Tibial nerve (tissue), 4 donors: ENCODE results near the gene PNMA5. TPM values are rescaled to one million over a fixed set of nuclear protein-coding genes. Genes with fewer than 3 reads are reported as not detected.
A peak's percentile ranks its signal among the peaks of the same experiment; 100 is the strongest.

Experiments used
- DNase-seq, 2 donors: peaks; one replicate each; pipeline ENCODE4 v3.0.0-alpha.2; 2019; ENCODE audit warnings: low spot score in 2 of 2
- H3K27ac ChIP-seq, 4 donors: fragments of 200-600 bp; sonication (generic) in 3 of 4; one replicate each; pipeline ENCODE4 v1.5.1; 2017 to 2019; ENCODE audit warnings: mild to moderate bottlenecking in 1 of 4
- H3K27me3 ChIP-seq, 2 donors: fragments of 200-600 bp; sonication (generic) in 1 of 2; one replicate each; pipeline versions ENCODE4 v1.5.1 to v1.6.0; 2017 to 2019
- H3K36me3 ChIP-seq, 3 donors: fragments of 200-600 bp; sonication (generic); one replicate each; pipeline ENCODE4 v1.5.1; 2018 to 2019
- H3K4me1 ChIP-seq, 4 donors: fragments of 200-600 bp; sonication (generic) in 3 of 4; one replicate each; pipeline ENCODE4 v1.5.1; 2017 to 2019
- H3K4me3 ChIP-seq, 4 donors: fragments of 200-600 bp; sonication (generic) in 3 of 4; one replicate each; pipeline ENCODE4 v1.5.1; 2017 to 2019; ENCODE audit warnings: mild to moderate bottlenecking in 1 of 4, moderate library complexity in 1 of 4
- H3K9me3 ChIP-seq, 4 donors: fragments of 200-600 bp; sonication (generic) in 3 of 4; one replicate each; pipeline ENCODE4 v1.5.1; 2017 to 2019
- CTCF ChIP-seq, 5 experiments: fragments of 200-600 bp in 3 of 5; fragments of 450-650 bp in 2 of 5; sonication (generic) in 3 of 5; IDR thresholded peaks; one replicate each; pipeline ENCODE4 v1.5.1; 2016 to 2019; ENCODE audit warnings: antibody characterized with exemption in 5 of 5, mild to moderate bottlenecking in 3 of 5, moderate library complexity in 2 of 5
- EP300 ChIP-seq, 2 donors: sonication (generic); formaldehyde crosslinking; IDR thresholded peaks; one replicate each; pipeline ENCODE4 v1.6.1; 2017; ENCODE audit warnings: antibody characterized with exemption in 2 of 2, mild to moderate bottlenecking in 1 of 2
- POLR2A ChIP-seq, 2 donors: fragments of 450-650 bp; IDR thresholded peaks; one replicate each; pipeline ENCODE4 v1.6.1; 2017; ENCODE audit warnings: antibody characterized with exemption in 2 of 2, mild to moderate bottlenecking in 2 of 2, moderate library complexity in 2 of 2
- WGBS, 2 donors: methylation state at CpG; one replicate each; pipeline ENCODE4 v1.1.5; 2018; 5-methylcytosine and 5-hydroxymethylcytosine counted together
- total RNA-seq, 4 donors: library from RNA; depleted of rRNA; stranded (reverse); fragments of >200 nt; gene quantifications; one replicate each; pipeline ENCODE4 v1.1.0, GENCODE V29; 2016

PNMA5 gene
- total RNA-seq, 4 donors from 2014 or later: not detected

GRCh38 chrX:152968193-152968592 lies 25.7 kb downstream of the PNMA5 start:
- H3K4me3 ChIP-seq: no peak overlapping the region
- 63 to 86% methylated on average over 1 to 2 of the region's 2 CpGs for WGBS, 2 donors
- TF ChIP-seq POLR2A (IDR thresholded peaks at IDR 0.05) (no peak), EP300 (IDR thresholded peaks at IDR 0.05) (no peak), CTCF (IDR thresholded peaks at IDR 0.05) (no peak)
- peaks cover 0 to 72% (median 0%) of the 10 kb centered on the region in 3 donors for H3K36me3 ChIP-seq
- DNase-seq: no peak
- H3K9me3 ChIP-seq: no peaks in the 10 kb centered on the region
- no peaks in the 10 kb centered on the region for H3K4me1 ChIP-seq
- no peak overlapping the region for H3K27ac ChIP-seq
- no peaks in the 10 kb centered on the region for H3K27me3 ChIP-seq

- 56 to 75% methylated on average over 1 of the region's 1 CpG for WGBS, 2 donors
- DNase-seq: no peak
- TF ChIP-seq POLR2A (IDR thresholded peaks at IDR 0.05) (no peak), CTCF (IDR thresholded peaks at IDR 0.05) (no peak), EP300 (IDR thresholded peaks at IDR 0.05) (no peak)
These were observed 33.8 kb downstream of the PNMA5 start for GRCh38 chrX:152960115-152960514.

GRCh38 chrX:152959626-152960025 lies 34.3 kb downstream of the PNMA5 start:
- H3K9me3 ChIP-seq: no peaks in the 10 kb centered on the region
- no peak overlapping the region for H3K27ac ChIP-seq
- no peaks in the 10 kb centered on the region for H3K27me3 ChIP-seq
- 83 to 97% methylated on average over 5 to 6 of the region's 6 CpGs for WGBS, 2 donors
- H3K4me3 ChIP-seq: no peak overlapping the region
- TF ChIP-seq CTCF (IDR thresholded peaks at IDR 0.05): no peak
- TF ChIP-seq POLR2A (IDR thresholded peaks at IDR 0.05): no peak
- no peak for TF ChIP-seq EP300 (IDR thresholded peaks at IDR 0.05)
- peaks cover 0 to 24% (median 0%) of the 10 kb centered on the region in 3 donors for H3K36me3 ChIP-seq
- DNase-seq: no peak
- H3K4me1 ChIP-seq: peaks cover 0 to 10% (median 0%) of the 10 kb centered on the region in 4 donors

More at GRCh38 chrX:152960115-152960514, 33.8 kb downstream of the PNMA5 start:
- peaks cover 0 to 29% (median 0%) of the 10 kb centered on the region in 3 donors for H3K36me3 ChIP-seq
- H3K4me1 ChIP-seq: peaks cover 0 to 10% (median 0%) of the 10 kb centered on the region in 4 donors
- no peak overlapping the region for H3K4me3 ChIP-seq
- H3K27me3 ChIP-seq: no peaks in the 10 kb centered on the region
- no peaks in the 10 kb centered on the region for H3K9me3 ChIP-seq
- H3K27ac ChIP-seq: no peak overlapping the region

- Histone ChIP-seq H3K4me1 (peaks cover 0 to 10% (median 0%) of the 10 kb centered on the region in 4 donors), H3K27ac (peak overlapping the region; percentile 31 to 81 (median 75)), H3K36me3 (peaks cover 0 to 16% (median 0%) of the 10 kb centered on the region in 3 donors), H3K4me3 (peak overlapping the region; percentile 19 to 32 (median 24)), H3K9me3 (no peaks in the 10 kb centered on the region), H3K27me3 (no peaks in the 10 kb centered on the region)
- peak; percentile 82 to 94 for DNase-seq
- TF ChIP-seq CTCF (IDR thresholded peaks at IDR 0.05): peak; percentile 77 to 97 (median 88)
- TF ChIP-seq POLR2A (IDR thresholded peaks at IDR 0.05): peak in 1 of 2 donors; percentile 13
- TF ChIP-seq EP300 (IDR thresholded peaks at IDR 0.05): peak; percentile 75 to 86
- WGBS, 2 donors: 15 to 40% methylated on average over 43 to 53 of the region's 53 CpGs
These were observed 35.1 kb downstream of the PNMA5 start for GRCh38 chrX:152958524-152959465.

GRCh38 chrX:152958047-152958446 lies 35.9 kb downstream of the PNMA5 start:
- peak overlapping the region in 3 of 4 donors; percentile 75 to 81 (median 75) for H3K27ac ChIP-seq
- 81 to 91% methylated on average over 5 of the region's 5 CpGs for WGBS, 2 donors
- no peak for TF ChIP-seq POLR2A (IDR thresholded peaks at IDR 0.05)
- no peak for TF ChIP-seq CTCF (IDR thresholded peaks at IDR 0.05)
- no peak for TF ChIP-seq EP300 (IDR thresholded peaks at IDR 0.05)
- peaks cover 0 to 12% (median 0%) of the 10 kb centered on the region in 3 donors for H3K36me3 ChIP-seq
- no peaks in the 10 kb centered on the region for H3K27me3 ChIP-seq
- H3K4me1 ChIP-seq: peaks cover 0 to 10% (median 0%) of the 10 kb centered on the region in 4 donors
- peak overlapping the region in 1 of 4 donors; percentile 19 for H3K4me3 ChIP-seq
- no peaks in the 10 kb centered on the region for H3K9me3 ChIP-seq
- DNase-seq: no peak
